ENCODE results near the gene SNX25. TPM values are rescaled to one million over a fixed set of nuclear protein-coding genes. Genes with fewer than 3 reads are reported as not detected.

The SNX25 gene
- total and polyA plus RNA-seq, 10 of the 15 experiments (the other 5 are each of a cell fraction or from before 2014, with no cell fraction given): 11.2 to 117 (median 62.8) TPM

GRCh38 chr4:185309770-185310169 is 100.4 kb downstream of the SNX25 start (continued):
- peak; percentile 79; the same call in 1 of the 2 replicates for TF ChIP-seq ZBED1 (IDR thresholded peaks at IDR 0.05; ENCODE audit: borderline replicate concordance)
- peak; percentile 71; the same call in 1 of the 2 replicates for TF ChIP-seq ZNF592 (IDR thresholded peaks at IDR 0.05)
- TF ChIP-seq HDAC6 (IDR thresholded peaks at IDR 0.05; ENCODE audit: unreplicated experiment): no peak
- no peak for TF ChIP-seq MXI1 (IDR thresholded peaks at IDR 0.05; ENCODE audit: low read depth, low read length)
- TF ChIP-seq RAD21 (IDR thresholded peaks at IDR 0.05; ENCODE audit: insufficient read depth, low read depth, low read length): 0 out of 2 replicates have a peak, but pooled peaks have one; percentile 10
- 0 out of 2 replicates have a peak, but pooled peaks have one; percentile 38 for TF ChIP-seq GATAD2B (conservative IDR thresholded peaks at IDR 0.05; ENCODE audit: low read depth)
- TF ChIP-seq BCLAF1 (IDR thresholded peaks at IDR 0.05): no peak
- no peak for TF ChIP-seq HSF1 (IDR thresholded peaks at IDR 0.05; ENCODE audit: low read depth, low read length)
- no peak for TF ChIP-seq SMARCA5 (IDR thresholded peaks at IDR 0.05)
- no peak for TF ChIP-seq SMAD1 (IDR thresholded peaks at IDR 0.05; ENCODE audit: low read depth, partially characterized antibody)
- no peak for TF ChIP-seq FOXM1 (IDR thresholded peaks at IDR 0.05; ENCODE audit: low read depth, low read length)
- peak in 1 of 2 experiments; percentile 41; a peak in 1 of 4 replicates for TF ChIP-seq BHLHE40 (IDR thresholded peaks at IDR 0.05; ENCODE audit: borderline replicate concordance in 1 of 2, low read depth in 2 of 2, low read length in 1 of 2)
- peak; percentile 79 for TF ChIP-seq NBN (IDR thresholded peaks at IDR 0.05)
